Liver (tissue), 9 donors: Measurements from ENCODE around the gene LARP4. TPM values are rescaled to one million over a fixed set of nuclear protein-coding genes. Genes with fewer than 3 reads are reported as not detected.
"Not testable (repeated sequence)": the region's sequence is repeated elsewhere in the genome, so short reads cannot be mapped to it uniquely, and the experiment has no call there.

Experiments
- DNase-seq: peaks from one replicate; pipeline ENCODE4 v3.0.0-alpha.2; 2017; ENCODE audit warnings: low spot score
- H3K27ac ChIP-seq, 2 donors: one replicate each; pipeline ENCODE4 v1.7.0; 2013; ENCODE audit warnings: inconsistent platforms in 2 of 2, low read length in 2 of 2, control low read depth in 1 of 2, low read depth in 1 of 2, mild to moderate bottlenecking in 1 of 2
- H3K27me3 ChIP-seq, 4 donors: one replicate each; pipeline versions ENCODE4 v1.6.1 to v1.7.0; 2013; ENCODE audit warnings: low read length in 3 of 4, inconsistent platforms in 1 of 4, mild to moderate bottlenecking in 1 of 4, moderate library complexity in 1 of 4; ENCODE audit not compliant: control insufficient read depth in 4 of 4, insufficient read depth in 4 of 4
- H3K36me3 ChIP-seq, 4 donors: one replicate each; pipeline versions ENCODE4 v1.6.1 to v1.7.0; 2013; ENCODE audit warnings: low read length in 3 of 4, mild to moderate bottlenecking in 3 of 4, low read depth in 1 of 4, moderate library complexity in 1 of 4; ENCODE audit not compliant: control insufficient read depth in 4 of 4, insufficient read depth in 3 of 4
- H3K4me1 ChIP-seq, 4 donors: one replicate each; pipeline versions ENCODE4 v1.6.1 to v1.7.0; 2013; ENCODE audit warnings: low read length in 3 of 4, mild to moderate bottlenecking in 3 of 4, moderate library complexity in 1 of 4; ENCODE audit not compliant: control insufficient read depth in 4 of 4, insufficient read depth in 4 of 4
- H3K4me3 ChIP-seq, 3 donors: one replicate each; pipeline versions ENCODE4 v1.6.1 to v1.7.0; 2013; ENCODE audit warnings: low read length in 3 of 3, control low read depth in 1 of 3, low read depth in 1 of 3, mild to moderate bottlenecking in 1 of 3
- H3K9ac ChIP-seq, 2 donors: one replicate each; pipeline ENCODE4 v1.7.0; 2013; ENCODE audit warnings: low read length in 2 of 2, mild to moderate bottlenecking in 2 of 2, moderate library complexity in 2 of 2, control low read depth in 1 of 2, low read depth in 1 of 2
- H3K9me3 ChIP-seq, 4 donors: one replicate each; pipeline versions ENCODE4 v1.6.1 to v1.7.0; 2013; ENCODE audit warnings: low read length in 3 of 4; ENCODE audit not compliant: control insufficient read depth in 4 of 4
- ATF3 ChIP-seq: IDR thresholded peaks from 2 replicates; pipeline ENCODE4 v1.6.1; 2016; ENCODE audit warnings: antibody characterized with exemption
- EGR1 ChIP-seq, 2 donors: IDR thresholded peaks; 2 replicates each; pipeline ENCODE4 v1.6.1; 2016 to 2018; ENCODE audit warnings: antibody characterized with exemption in 2 of 2, low read depth in 2 of 2
- FOXA1 ChIP-seq: IDR thresholded peaks from 2 replicates; pipeline ENCODE4 v1.6.1; 2016; ENCODE audit warnings: antibody characterized with exemption
- HNF4G ChIP-seq: IDR thresholded peaks from 2 replicates; pipeline ENCODE4 v1.6.1; 2016; ENCODE audit warnings: antibody characterized with exemption
- JUND ChIP-seq, 2 donors: IDR thresholded peaks; 2 replicates each; pipeline ENCODE4 v1.6.1; 2016; ENCODE audit warnings: antibody characterized with exemption in 2 of 2
- RXRA ChIP-seq, 2 donors: IDR thresholded peaks; 2 replicates each; pipeline ENCODE4 v1.6.1; 2017 to 2018; ENCODE audit warnings: antibody characterized with exemption in 2 of 2, mild to moderate bottlenecking in 1 of 2
- TAF1 ChIP-seq: conservative IDR thresholded peaks from 2 replicates; pipeline ENCODE4 v1.6.1; 2016; ENCODE audit warnings: antibody characterized with exemption, mild to moderate bottlenecking
- WGBS: extraction: QIAGEN DNeasy Blood & Tissue Kit; methylation state at CpG from one replicate; pipeline ENCODE4 v1.1.7; 2013; 5-methylcytosine and 5-hydroxymethylcytosine counted together
- polyA plus RNA-seq, 2 donors: library from polyadenylated mRNA; stranded (reverse) in 1 of 2; unstranded in 1 of 2; fragments of 200-250 nt in 1 of 2; fragments of >200 nt in 1 of 2; fragmentation: Nextera tagmentation in 1 of 2; extraction: Ambion mirVana in 1 of 2; gene quantifications; one replicate each; pipeline versions ENCODE4 v1.2.1 to v1.2.3, GENCODE V29; 2013 to 2015
- total RNA-seq, 2 donors: library from RNA; depleted of rRNA; stranded (reverse); fragments of >200 nt; gene quantifications; one replicate each; pipeline ENCODE4 v1.2.3, GENCODE V29; 2014
- TF ChIP-seq, protein P1 (sequence below): IDR thresholded peaks from 2 replicates; pipeline ENCODE4 v1.6.1; 2016; ENCODE audit warnings: antibody characterized with exemption
- TF ChIP-seq, protein P2 (sequence below): IDR thresholded peaks from 2 replicates; pipeline ENCODE4 v1.6.1; 2016; ENCODE audit warnings: antibody characterized with exemption
- TF ChIP-seq, protein P3 (sequence below): IDR thresholded peaks from 2 replicates; pipeline ENCODE4 v1.6.1; 2016; ENCODE audit warnings: antibody characterized with exemption, mild to moderate bottlenecking
- donor health status: healthy.
- donor health status: healthy.
- donor health status: healthy.
- donor health status: healthy.
- donor health status: healthy.

The LARP4 gene
- total and polyA plus RNA-seq, 4 donors, result 17.3 to 71.0 (median 37.5) TPM

DNA sequence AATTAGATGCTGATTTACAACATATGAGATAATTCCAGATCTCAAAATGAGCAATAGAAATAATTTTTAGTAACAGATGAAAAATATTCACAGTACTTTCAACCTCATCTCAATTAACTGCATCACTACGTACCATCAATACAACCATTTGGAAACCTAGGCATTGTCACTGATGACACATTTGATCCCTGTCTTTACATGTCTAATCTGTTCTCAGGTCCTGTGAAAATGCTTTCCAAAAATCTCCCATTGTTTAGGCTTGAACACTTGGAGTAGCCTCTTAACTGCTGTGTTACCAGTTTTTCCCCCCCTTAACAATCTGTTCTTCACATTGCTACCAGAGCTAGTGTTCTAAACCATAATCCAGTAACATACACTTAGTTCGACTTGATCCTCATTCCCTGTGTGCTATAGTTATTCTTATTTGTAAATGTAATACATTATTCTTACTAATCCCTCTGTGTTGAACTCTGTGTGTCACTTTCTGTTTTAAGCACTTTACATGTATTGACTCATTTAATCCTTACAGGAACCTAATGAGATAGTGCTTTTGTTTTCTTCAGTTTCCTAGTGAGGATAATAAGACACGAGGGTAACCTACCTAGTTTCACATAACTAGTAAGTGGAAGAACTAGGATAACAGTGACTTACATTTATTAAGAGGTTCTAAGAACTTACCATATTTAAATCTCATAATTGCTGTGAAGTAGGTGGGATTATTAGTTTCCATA lies 41.7 kb downstream of the LARP4 start:
- 85% methylated on average over 3 of the region's 3 CpGs for WGBS
- TF ChIP-seq, protein P1, sequence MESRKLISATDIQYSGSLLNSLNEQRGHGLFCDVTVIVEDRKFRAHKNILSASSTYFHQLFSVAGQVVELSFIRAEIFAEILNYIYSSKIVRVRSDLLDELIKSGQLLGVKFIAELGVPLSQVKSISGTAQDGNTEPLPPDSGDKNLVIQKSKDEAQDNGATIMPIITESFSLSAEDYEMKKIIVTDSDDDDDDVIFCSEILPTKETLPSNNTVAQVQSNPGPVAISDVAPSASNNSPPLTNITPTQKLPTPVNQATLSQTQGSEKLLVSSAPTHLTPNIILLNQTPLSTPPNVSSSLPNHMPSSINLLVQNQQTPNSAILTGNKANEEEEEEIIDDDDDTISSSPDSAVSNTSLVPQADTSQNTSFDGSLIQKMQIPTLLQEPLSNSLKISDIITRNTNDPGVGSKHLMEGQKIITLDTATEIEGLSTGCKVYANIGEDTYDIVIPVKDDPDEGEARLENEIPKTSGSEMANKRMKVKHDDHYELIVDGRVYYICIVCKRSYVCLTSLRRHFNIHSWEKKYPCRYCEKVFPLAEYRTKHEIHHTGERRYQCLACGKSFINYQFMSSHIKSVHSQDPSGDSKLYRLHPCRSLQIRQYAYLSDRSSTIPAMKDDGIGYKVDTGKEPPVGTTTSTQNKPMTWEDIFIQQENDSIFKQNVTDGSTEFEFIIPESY, result no peak
- no peak for TF ChIP-seq ATF3
- TF ChIP-seq, protein P2, sequence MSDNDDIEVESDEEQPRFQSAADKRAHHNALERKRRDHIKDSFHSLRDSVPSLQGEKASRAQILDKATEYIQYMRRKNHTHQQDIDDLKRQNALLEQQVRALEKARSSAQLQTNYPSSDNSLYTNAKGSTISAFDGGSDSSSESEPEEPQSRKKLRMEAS, result no peak
- TF ChIP-seq EGR1 (IDR thresholded peaks at IDR 0.05; ENCODE audit: low read depth in 2 of 2), result no peak
- TF ChIP-seq HNF4G, result no peak
- peaks cover 9 to 77% (median 71%) of the 10 kb centered on the region in 4 donors for H3K36me3 ChIP-seq

GRCh38 chr12:50449671-50450070 lies 49.0 kb downstream of the LARP4 start:
- H3K4me1 ChIP-seq, DNase-seq, H3K9ac ChIP-seq, H3K27me3 ChIP-seq, H3K4me3 ChIP-seq, H3K27ac ChIP-seq, H3K9me3 ChIP-seq: not testable (repeated sequence)
- peaks cover 13 to 63% (median 33%) of the 10 kb centered on the region in 4 donors for H3K36me3 ChIP-seq
- 78% methylated on average over 5 of the region's 5 CpGs for WGBS

More for the DNA sequence above, 41.7 kb downstream of the LARP4 start:
- Histone ChIP-seq H3K9me3 (no peaks in the 10 kb centered on the region), H3K27me3 (no peaks in the 10 kb centered on the region), H3K4me1 (no peaks in the 10 kb centered on the region), H3K27ac (no peak overlapping the region), H3K9ac (no peak overlapping the region), H3K4me3 (no peak overlapping the region)
- DNase-seq, result no peak

GRCh38 chr12:50452795-50453194 lies 52.1 kb downstream of the LARP4 start:
- Histone ChIP-seq H3K36me3 (peaks cover 7 to 55% (median 31%) of the 10 kb centered on the region in 4 donors), H3K9me3 (no peaks in the 10 kb centered on the region)

More at GRCh38 chr12:50452795-50453194, 52.1 kb downstream of the LARP4 start:
- Histone ChIP-seq H3K4me1 (no peaks in the 10 kb centered on the region), H3K27me3 (no peaks in the 10 kb centered on the region), H3K27ac (no peak overlapping the region), H3K9ac (no peak overlapping the region), H3K4me3 (no peak overlapping the region)
- no peak for DNase-seq
- 97% methylated on average over 5 of the region's 5 CpGs for WGBS
- TF ChIP-seq ATF3 (no peak), TAF1 (no peak), RXRA (IDR thresholded peaks at IDR 0.05) (no peak), JUND (IDR thresholded peaks at IDR 0.05) (no peak), FOXA1 (no peak)
- TF ChIP-seq, protein P1, result no peak
- TF ChIP-seq, protein P3, sequence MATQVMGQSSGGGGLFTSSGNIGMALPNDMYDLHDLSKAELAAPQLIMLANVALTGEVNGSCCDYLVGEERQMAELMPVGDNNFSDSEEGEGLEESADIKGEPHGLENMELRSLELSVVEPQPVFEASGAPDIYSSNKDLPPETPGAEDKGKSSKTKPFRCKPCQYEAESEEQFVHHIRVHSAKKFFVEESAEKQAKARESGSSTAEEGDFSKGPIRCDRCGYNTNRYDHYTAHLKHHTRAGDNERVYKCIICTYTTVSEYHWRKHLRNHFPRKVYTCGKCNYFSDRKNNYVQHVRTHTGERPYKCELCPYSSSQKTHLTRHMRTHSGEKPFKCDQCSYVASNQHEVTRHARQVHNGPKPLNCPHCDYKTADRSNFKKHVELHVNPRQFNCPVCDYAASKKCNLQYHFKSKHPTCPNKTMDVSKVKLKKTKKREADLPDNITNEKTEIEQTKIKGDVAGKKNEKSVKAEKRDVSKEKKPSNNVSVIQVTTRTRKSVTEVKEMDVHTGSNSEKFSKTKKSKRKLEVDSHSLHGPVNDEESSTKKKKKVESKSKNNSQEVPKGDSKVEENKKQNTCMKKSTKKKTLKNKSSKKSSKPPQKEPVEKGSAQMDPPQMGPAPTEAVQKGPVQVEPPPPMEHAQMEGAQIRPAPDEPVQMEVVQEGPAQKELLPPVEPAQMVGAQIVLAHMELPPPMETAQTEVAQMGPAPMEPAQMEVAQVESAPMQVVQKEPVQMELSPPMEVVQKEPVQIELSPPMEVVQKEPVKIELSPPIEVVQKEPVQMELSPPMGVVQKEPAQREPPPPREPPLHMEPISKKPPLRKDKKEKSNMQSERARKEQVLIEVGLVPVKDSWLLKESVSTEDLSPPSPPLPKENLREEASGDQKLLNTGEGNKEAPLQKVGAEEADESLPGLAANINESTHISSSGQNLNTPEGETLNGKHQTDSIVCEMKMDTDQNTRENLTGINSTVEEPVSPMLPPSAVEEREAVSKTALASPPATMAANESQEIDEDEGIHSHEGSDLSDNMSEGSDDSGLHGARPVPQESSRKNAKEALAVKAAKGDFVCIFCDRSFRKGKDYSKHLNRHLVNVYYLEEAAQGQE, result no peak
- TF ChIP-seq, protein P2, result no peak
